Tibial artery (tissue), 4 donors: Measurements from ENCODE around the gene FAM184A.

Experiments
- DNase-seq, 2 donors: peaks; one replicate each; pipeline ENCODE4 v3.0.0-alpha.2; 2019
- H3K27ac ChIP-seq, 2 donors: fragments of 200-600 bp; sonication (generic) in 1 of 2; 1 replicate in 1 of 2; 2 replicates in 1 of 2; pipeline ENCODE4 v1.5.1; 2018 to 2019; ENCODE audit warnings: mild to moderate bottlenecking in 1 of 2
- H3K27me3 ChIP-seq, 2 donors: fragments of 200-600 bp; sonication (generic) in 1 of 2; one replicate each; pipeline versions ENCODE4 v1.5.1 to v1.6.0; 2016 to 2019
- H3K36me3 ChIP-seq, 3 donors: fragments of 200-600 bp; sonication (generic) in 2 of 3; one replicate each; pipeline ENCODE4 v1.5.1; 2016 to 2019; ENCODE audit warnings: mild to moderate bottlenecking in 2 of 3
- H3K4me1 ChIP-seq, 4 donors: fragments of 200-600 bp; sonication (generic) in 2 of 4; 1 replicate in 3 of 4; 2 replicates in 1 of 4; pipeline ENCODE4 v1.5.1; 2016 to 2019
- H3K4me3 ChIP-seq, 2 donors: fragments of 200-600 bp; sonication (generic) in 1 of 2; 1 replicate in 1 of 2; 2 replicates in 1 of 2; pipeline ENCODE4 v1.5.1; 2018 to 2019; ENCODE audit warnings: mild to moderate bottlenecking in 2 of 2
- H3K9me3 ChIP-seq, 3 donors: fragments of 200-600 bp; sonication (generic) in 1 of 3; one replicate each; pipeline ENCODE4 v1.5.1; 2016 to 2019
- CTCF ChIP-seq, 2 experiments: fragments of 200-600 bp in 1 of 2; fragments of 450-650 bp in 1 of 2; IDR thresholded peaks; one replicate each; pipeline ENCODE4 v1.5.1; 2017 to 2019; ENCODE audit warnings: antibody characterized with exemption in 2 of 2, mild to moderate bottlenecking in 1 of 2, moderate library complexity in 1 of 2
- intact Hi-C: fragments of 100-400 bp; cut with DNase I; formaldehyde crosslinking; loops from one replicate; pipeline ENCODE4 v1.15.0; 2023; ENCODE audit warnings: low total_unique reads

FAM184A gene

DNA sequence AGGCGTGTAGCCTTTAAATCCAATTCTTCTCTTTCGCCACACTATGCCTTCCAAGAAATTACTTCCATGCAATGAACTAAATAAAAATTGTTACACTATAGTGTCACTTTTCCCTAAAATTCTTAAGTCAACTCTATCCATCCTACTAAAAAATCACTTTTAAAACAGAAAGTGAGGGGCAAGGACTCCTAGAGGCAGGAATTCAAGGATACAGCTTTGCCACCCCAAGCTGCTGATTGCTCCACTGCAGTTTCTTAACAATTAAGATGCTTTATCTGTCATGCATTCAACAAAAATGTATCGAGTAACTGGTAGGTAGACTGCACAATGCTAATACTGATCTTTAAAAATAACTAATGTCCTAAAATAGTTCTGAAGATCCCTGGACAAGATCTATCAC, 147.8 kb downstream of the FAM184A start:
- no peak overlapping the region for H3K27ac ChIP-seq
- TF ChIP-seq CTCF (IDR thresholded peaks at IDR 0.05), result no peak
- H3K36me3 ChIP-seq, result peaks cover 15 to 49% (median 17%) of the 10 kb centered on the region in 3 donors
- intact Hi-C loops, result loop anchor here (5.0 kb wide), 1 partner anchor 33 kb away; no protein-coding TSS in a partner anchor
- DNase-seq, result no peak
- H3K9me3 ChIP-seq, result no peaks in the 10 kb centered on the region
- peaks cover 0 to 13% (median 6%) of the 10 kb centered on the region in 4 donors for H3K4me1 ChIP-seq
- H3K4me3 ChIP-seq, result no peak overlapping the region
- H3K27me3 ChIP-seq, result no peaks in the 10 kb centered on the region

- DNase-seq, result no peak
- H3K27me3 ChIP-seq, result no peaks in the 10 kb centered on the region
- H3K4me1 ChIP-seq, result no peaks in the 10 kb centered on the region
- TF ChIP-seq CTCF (IDR thresholded peaks at IDR 0.05), result no peak
- no peak overlapping the region for H3K4me3 ChIP-seq
- peaks cover 33 to 94% (median 39%) of the 10 kb centered on the region in 3 donors for H3K36me3 ChIP-seq
- H3K27ac ChIP-seq, result no peak overlapping the region
- H3K9me3 ChIP-seq, result no peaks in the 10 kb centered on the region
- intact Hi-C loops, result no loop called here
Measured at GRCh38 chr6:118923035-118923434, 155.4 kb downstream of the FAM184A start.

GRCh38 chr6:118921084-118921483, 157.4 kb downstream of the FAM184A start:
- no peaks in the 10 kb centered on the region for H3K27me3 ChIP-seq
- H3K36me3 ChIP-seq, result peaks cover 25 to 93% (median 50%) of the 10 kb centered on the region in 3 donors
- intact Hi-C loops, result no loop called here
- no peak for TF ChIP-seq CTCF (IDR thresholded peaks at IDR 0.05)
- H3K9me3 ChIP-seq, result no peaks in the 10 kb centered on the region
- no peak overlapping the region for H3K27ac ChIP-seq
- H3K4me1 ChIP-seq, result no peaks in the 10 kb centered on the region
- H3K4me3 ChIP-seq, result no peak overlapping the region
- DNase-seq, result no peak

DNA sequence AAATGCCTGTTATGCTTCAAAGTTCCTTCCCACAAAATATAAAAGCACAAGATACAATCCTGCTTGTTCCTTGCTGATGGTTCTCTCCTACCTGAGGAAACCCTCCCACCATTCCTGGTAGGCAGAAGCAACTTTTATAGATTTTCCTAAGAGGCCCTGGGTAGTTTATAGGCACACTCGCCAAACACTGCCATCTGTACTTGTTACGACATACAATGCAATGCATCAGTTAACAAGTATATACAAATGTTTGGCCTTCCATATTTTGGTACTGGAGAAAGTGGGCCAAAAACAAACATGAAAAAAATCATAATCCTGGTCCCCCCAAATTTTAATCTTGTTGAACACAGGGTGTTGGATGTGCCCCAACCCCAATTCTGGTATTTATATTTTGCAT, 160.1 kb downstream of the FAM184A start:
- Histone ChIP-seq H3K4me3 (no peak overlapping the region), H3K36me3 (peaks cover 29 to 95% (median 60%) of the 10 kb centered on the region in 3 donors), H3K9me3 (no peaks in the 10 kb centered on the region), H3K4me1 (no peaks in the 10 kb centered on the region), H3K27me3 (no peaks in the 10 kb centered on the region), H3K27ac (no peak overlapping the region)
- TF ChIP-seq CTCF (IDR thresholded peaks at IDR 0.05), result no peak
- DNase-seq, result no peak
- intact Hi-C loops, result no loop called here

GRCh38 chr6:118917546-118918328, 160.7 kb downstream of the FAM184A start:
- Histone ChIP-seq H3K9me3 (no peaks in the 10 kb centered on the region), H3K27ac (no peak overlapping the region), H3K36me3 (peaks cover 29 to 94% (median 64%) of the 10 kb centered on the region in 3 donors), H3K4me1 (no peaks in the 10 kb centered on the region), H3K4me3 (no peak overlapping the region), H3K27me3 (no peaks in the 10 kb centered on the region)
- DNase-seq, result no peak
- TF ChIP-seq CTCF (IDR thresholded peaks at IDR 0.05), result no peak
- intact Hi-C loops, result no loop called here
